ENCODE data around the gene LGR4. TPM values are rescaled to one million over a fixed set of nuclear protein-coding genes. Genes with fewer than 3 reads are reported as not detected.
A peak's percentile ranks its signal among the peaks of the same experiment; 100 is the strongest.

The LGR4 gene
- total RNA-seq, 1 donor from 2014 or later = 17.4 TPM

GRCh38 chr11:27414644-27415043, 57.9 kb downstream of the LGR4 start:
- FAIRE-seq (no peak), DNase-seq (ENCODE audit: low read depth) (no peak)
- no peaks in the 10 kb centered on the region for H3K27me3 ChIP-seq (ENCODE audit: control insufficient read depth, insufficient read depth, low read length)
- H3K4me3 ChIP-seq (ENCODE audit: low read depth, low read length) = no peak overlapping the region
- no peaks in the 10 kb centered on the region for H3K36me3 ChIP-seq (ENCODE audit: control insufficient read depth, insufficient read depth, low read length)
- TF ChIP-seq CTCF (IDR thresholded peaks at IDR 0.05; ENCODE audit: insufficient read depth, low read length, severe bottlenecking) = no peak

GRCh38 chr11:27413218-27413617, 59.4 kb downstream of the LGR4 start:
- H3K4me3 ChIP-seq (ENCODE audit: low read depth, low read length) = no peak overlapping the region
- FAIRE-seq = no peak
- peak; percentile 71 for DNase-seq (ENCODE audit: low read depth)
- H3K36me3 ChIP-seq (ENCODE audit: control insufficient read depth, insufficient read depth, low read length) = no peaks in the 10 kb centered on the region
- TF ChIP-seq CTCF (IDR thresholded peaks at IDR 0.05; ENCODE audit: insufficient read depth, low read length, severe bottlenecking) = no peak
- no peaks in the 10 kb centered on the region for H3K27me3 ChIP-seq (ENCODE audit: control insufficient read depth, insufficient read depth, low read length)

DNA sequence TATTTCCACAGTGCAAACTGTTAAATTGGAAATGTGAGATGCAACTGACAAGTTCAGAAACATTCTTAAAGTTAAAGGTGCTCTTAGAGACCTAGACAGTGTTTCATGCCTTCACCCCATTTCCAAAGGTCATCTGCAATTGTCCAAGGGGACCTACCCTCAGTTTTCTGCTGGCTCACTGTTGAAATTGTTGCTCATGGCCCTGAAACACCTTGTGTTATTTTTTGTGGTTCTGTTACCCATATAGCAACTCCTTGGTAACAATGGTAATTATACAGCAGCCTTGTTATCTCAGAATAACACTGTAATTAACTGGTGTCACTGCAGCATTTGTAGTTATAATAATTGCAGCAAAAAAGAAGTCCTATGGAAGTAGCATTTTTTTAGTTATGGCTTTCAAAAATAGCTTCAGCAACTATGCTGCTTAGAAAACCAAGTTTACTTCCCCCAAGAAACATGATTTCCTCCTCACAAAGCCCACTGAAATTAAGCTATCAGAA, 60.3 kb downstream of the LGR4 start:
- H3K36me3 ChIP-seq (ENCODE audit: control insufficient read depth, insufficient read depth, low read length) = no peaks in the 10 kb centered on the region
- H3K4me3 ChIP-seq (ENCODE audit: low read depth, low read length) = no peak overlapping the region
- no peaks in the 10 kb centered on the region for H3K27me3 ChIP-seq (ENCODE audit: control insufficient read depth, insufficient read depth, low read length)
- TF ChIP-seq CTCF (IDR thresholded peaks at IDR 0.05; ENCODE audit: insufficient read depth, low read length, severe bottlenecking) = no peak
- FAIRE-seq = no peak
- DNase-seq (ENCODE audit: low read depth) = no peak

DNA sequence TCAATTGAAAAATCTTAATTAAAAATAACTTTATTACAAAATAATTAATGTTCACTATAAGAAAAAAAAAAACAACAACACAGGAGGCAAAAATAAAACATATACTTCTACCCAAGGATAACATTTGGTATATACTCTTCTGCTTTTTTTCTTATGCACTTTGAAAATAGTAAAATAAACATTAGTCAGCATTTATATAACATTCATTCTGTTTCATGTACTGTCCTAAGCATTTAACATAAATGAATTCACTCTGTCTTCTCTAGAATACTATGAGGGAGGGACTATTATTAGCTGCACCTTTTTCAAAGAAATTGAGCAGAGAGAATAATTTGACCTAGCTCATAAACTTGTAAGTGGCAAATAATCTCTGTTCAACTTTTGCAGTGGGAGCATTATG, 61.3 kb downstream of the LGR4 start:
- Histone ChIP-seq H3K36me3 (ENCODE audit: control insufficient read depth, insufficient read depth, low read length) (no peaks in the 10 kb centered on the region), H3K4me3 (ENCODE audit: low read depth, low read length) (no peak overlapping the region), H3K27me3 (ENCODE audit: control insufficient read depth, insufficient read depth, low read length) (no peaks in the 10 kb centered on the region)
- no peak for TF ChIP-seq CTCF (IDR thresholded peaks at IDR 0.05; ENCODE audit: insufficient read depth, low read length, severe bottlenecking)
- DNase-seq (ENCODE audit: low read depth) (no peak), FAIRE-seq (no peak)

DNA sequence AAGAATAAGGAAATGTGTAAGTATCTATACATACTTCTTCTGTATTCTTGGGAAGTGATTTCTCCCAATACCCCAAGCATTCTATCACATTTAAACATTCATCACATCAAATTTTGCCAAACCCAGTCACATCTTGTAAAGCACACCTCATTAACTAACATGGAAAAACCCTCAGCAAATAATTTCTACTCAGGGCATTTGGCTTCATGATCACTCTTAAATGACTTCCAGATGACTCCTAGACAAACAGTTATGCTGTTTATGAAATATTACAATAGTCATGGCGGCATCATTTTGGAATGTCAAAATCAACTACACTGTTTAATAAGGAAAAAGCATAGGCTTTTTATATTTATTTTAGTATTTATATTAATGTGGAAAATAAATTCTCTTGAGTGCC, 62.3 kb downstream of the LGR4 start:
- TF ChIP-seq CTCF (IDR thresholded peaks at IDR 0.05; ENCODE audit: insufficient read depth, low read length, severe bottlenecking) = no peak
- H3K27me3 ChIP-seq (ENCODE audit: control insufficient read depth, insufficient read depth, low read length) = no peaks in the 10 kb centered on the region
- DNase-seq (ENCODE audit: low read depth) = no peak
- no peaks in the 10 kb centered on the region for H3K36me3 ChIP-seq (ENCODE audit: control insufficient read depth, insufficient read depth, low read length)
- no peak overlapping the region for H3K4me3 ChIP-seq (ENCODE audit: low read depth, low read length)
- no peak for FAIRE-seq

DNA sequence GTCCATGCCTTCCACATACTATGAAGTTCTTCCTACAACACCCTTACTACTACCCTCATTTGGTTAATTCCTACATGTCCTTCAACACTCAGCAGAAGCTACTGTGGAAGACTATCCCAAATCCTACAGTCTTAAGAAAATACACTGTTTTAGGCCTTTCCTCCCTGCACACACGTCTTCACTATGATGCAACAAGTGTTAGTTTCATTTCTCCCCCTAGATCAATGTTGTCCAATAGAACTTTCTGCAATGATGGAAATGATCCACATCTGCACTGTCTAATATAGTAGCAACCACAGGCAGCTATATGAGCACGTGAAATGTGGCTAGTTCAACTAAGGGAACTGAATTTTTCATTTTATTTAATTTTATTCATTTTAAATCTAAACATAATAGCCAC, 62.8 kb downstream of the LGR4 start:
- no peak overlapping the region for H3K4me3 ChIP-seq (ENCODE audit: low read depth, low read length)
- no peaks in the 10 kb centered on the region for H3K36me3 ChIP-seq (ENCODE audit: control insufficient read depth, insufficient read depth, low read length)
- FAIRE-seq = no peak
- TF ChIP-seq CTCF (IDR thresholded peaks at IDR 0.05; ENCODE audit: insufficient read depth, low read length, severe bottlenecking) = no peak
- no peaks in the 10 kb centered on the region for H3K27me3 ChIP-seq (ENCODE audit: control insufficient read depth, insufficient read depth, low read length)
- DNase-seq (ENCODE audit: low read depth) = no peak

Data from bronchial epithelial cell (primary cell).